Activated T-cell treated with anti-CD3 and anti-CD28 coated beads for 1 hour (primary cell): ENCODE measurements around the gene SP6.

Experiments used
- DNase-seq: peaks from one replicate; pipeline ENCODE4 v3.0.0-alpha.2; 2020; ENCODE audit warnings: low read depth

The SP6 gene

DNA sequence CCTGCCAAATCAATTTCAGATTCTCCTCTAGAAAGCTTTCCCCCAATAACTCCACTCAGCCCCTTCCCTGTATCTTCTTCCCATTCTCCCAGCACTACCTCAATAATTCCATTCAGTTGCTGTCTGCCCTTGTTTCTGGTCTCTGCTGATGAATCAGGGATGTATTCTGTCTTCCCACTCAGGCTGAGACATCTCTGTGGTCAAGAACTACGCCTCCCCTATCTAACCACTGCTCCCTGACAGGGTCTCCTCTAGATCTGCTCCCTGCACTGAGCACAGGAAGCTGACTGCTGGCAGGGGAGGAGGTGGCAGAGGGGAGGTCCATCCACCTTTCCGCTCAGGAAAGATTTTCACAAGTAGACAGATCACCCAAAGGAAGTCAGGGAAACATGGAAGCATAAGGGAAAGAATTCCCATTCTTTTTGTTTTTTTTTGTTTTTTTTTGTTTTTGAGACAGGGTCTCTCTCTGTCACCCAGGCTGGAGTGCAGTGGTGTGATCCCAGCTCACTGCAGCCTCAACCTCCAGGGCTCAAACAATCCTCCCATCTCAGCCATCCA, 28.1 kb upstream of the SP6 start:
- DNase-seq: no peak

DNA sequence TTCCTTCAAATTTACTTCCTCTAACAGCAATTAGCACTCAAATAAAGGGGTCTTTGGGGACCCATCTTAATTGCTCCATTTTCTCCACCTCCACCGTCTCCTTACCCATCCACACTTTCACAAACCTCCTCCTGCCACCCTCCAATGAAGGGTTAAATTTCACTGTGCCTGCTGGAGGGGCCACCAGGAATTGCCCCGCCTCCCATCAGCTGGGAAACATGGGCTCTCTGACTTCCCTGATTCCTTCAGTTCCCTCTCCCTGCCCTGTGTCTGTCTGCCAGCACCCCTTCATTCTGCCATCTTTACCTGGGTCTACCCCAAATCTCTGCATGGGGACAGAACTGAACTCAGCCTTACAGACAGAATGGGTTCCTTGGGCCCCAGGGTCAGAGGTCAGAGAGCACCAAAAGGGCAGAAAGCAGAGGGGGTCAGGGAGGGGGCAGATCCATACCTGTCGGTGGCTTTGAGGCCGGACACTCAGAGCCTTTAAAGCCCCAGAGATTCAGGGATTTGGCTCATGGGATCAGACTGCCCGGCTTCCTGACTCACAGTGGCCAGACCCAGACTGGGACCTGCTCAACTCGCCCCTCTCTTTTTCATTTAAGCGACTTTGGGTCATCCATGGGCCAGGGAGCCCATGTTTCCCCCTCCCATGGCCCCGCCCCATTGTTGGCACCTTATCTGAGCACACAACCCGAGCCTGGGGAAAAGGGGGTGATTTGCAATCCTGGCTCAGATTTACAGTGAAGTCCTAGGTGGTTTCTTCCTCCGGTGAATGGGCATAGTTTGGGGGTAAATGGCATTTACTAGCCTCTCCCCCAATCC, 27.5 kb upstream of the SP6 start:
- DNase-seq: no peak

DNA sequence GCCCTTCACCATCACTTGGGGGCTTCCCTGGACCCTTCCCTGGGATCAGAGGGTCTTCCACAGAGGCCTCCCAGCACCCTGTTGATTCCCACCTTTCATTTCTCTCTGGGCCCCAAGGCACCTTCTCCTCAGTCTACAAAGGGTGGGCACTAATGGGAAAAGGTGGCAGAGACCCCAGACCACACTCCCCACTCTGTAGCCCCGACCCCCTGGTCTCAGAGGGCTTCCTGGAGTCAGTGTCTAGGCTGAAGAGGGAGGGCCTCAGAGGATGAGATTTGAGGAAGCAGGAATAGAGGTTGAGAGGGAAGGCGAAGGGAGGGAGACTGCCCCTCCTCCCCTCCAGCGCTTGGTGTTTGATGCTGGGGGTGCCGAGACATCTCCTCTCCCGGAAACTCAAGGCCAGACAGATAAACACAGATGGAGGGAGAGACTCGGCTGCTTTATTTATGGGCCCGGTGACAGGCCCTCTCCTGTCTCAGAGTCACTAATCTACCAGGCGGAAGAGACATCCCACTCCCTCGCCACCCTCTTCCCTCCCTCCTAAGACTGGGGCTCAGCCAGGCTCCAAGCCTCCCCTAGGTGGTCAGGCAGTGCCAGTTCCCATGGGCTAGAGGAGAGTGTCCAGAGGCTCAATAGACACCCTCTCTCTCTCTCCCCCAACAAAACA, 26.5 kb upstream of the SP6 start:
- DNase-seq: no peak

DNA sequence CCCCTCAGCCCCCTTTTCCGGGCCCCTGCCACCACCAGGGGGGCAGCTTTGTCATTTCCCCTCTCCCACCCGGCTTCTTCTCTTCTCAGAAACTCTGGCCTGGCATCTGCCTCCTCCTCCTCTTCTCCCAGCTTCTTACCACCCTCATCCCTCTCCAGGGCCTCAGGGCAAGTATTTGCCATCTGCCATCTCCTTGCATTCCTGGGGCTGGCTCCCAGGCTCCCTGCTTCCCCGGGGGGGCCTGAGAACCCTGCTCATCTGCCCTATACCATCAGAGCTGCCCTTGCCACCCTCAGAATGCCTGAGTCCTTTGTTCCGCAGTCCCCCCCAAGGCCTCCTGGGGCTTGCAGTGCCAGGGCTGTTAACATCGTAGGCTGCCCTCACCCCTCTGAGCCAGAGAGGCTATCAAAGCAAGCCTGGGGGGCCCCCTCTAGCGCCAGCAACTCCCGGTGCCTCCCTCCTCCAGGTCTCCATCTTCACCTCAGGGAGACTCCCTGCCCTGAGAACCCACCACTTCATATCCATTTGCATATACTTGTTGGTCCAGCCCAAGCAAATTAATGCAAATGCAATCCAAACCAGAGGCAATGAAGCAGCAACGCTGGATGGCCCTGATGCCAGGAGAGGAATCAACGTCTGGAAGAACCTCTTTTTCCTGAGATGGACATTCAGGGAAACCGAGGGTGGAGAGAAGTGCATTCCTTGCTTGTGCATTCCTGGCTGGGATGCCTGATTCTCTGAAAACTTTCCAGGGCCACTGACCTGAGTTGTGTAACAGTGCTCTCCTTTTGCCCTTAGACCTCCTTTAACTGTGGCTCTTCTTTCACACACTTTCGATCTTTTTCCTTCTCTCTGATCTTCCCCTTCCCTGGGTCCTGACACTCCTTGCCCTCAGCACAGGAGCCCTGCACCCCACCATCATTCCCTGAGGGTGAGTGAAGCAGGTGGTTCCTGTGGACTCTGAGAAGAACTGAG, 24.3 kb upstream of the SP6 start:
- DNase-seq: no peak

DNA sequence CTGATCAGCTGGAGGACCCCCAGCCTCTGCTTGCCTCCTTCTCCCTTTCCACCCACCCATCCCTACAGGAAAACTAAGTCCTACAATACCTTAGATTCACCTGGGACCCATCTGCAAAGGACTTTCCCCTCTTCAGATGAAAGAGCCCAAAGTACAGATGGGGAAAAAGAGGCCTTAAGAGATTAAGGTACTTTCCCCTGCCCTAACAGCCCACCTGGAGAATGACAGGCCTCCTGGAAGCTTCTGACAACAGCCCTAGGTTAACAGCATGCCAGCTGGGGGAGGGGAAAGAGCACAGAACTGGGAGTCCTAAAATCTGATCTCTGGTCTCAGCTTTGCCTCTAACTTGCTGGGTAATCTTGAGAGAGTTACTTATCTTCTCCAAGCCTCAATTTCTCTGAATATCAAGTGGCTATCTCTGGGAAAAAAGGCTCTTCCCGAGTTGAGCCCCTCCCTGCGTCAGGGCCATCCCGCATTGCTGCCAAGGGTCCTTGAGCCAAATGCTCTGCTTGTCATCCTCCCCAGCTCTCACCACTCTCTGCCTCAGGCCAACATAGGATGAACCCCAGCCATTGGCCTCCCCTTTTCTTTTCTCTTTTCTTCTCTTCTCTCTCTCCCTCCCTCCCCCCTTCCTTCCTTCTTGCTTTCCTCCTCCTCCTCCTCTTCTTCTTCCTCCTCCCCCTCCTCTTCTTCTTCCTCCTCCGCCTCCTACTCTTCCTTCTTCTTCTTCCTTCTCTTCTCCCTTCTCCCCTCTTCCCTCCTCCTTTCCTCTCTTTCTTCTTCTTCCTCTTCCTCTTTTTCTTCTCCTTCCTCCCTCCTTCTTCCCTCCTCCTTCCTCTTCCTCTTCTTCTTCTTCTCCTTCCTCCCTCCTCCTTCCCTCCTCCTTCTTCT, 22.5 kb upstream of the SP6 start:
- DNase-seq: no peak

DNA sequence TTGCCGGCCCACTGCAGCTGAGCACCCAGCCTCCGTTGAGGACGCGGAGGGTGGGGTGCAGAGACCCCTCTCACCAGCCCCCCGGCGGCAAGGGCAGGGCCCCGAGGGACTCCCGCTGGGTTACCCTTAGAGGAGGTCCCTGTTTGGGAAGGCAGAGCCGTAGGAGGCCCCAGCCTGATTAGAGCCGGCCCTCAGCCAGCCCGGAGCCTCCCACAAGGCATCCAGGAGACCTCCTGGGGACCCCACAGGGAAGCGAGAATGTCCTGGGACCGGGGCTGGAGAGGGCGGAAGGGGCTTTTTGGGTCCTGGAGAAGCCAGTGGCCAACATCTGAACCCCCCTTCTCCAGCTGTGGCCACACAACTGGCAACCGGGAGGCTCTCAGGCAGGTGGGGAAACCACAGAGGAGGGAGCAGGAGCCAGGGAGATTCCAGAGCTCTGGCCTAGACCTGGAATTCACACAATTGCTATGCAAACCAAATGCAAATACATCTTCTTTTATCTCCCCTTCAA, 21.7 kb upstream of the SP6 start:
- no peak for DNase-seq

DNA sequence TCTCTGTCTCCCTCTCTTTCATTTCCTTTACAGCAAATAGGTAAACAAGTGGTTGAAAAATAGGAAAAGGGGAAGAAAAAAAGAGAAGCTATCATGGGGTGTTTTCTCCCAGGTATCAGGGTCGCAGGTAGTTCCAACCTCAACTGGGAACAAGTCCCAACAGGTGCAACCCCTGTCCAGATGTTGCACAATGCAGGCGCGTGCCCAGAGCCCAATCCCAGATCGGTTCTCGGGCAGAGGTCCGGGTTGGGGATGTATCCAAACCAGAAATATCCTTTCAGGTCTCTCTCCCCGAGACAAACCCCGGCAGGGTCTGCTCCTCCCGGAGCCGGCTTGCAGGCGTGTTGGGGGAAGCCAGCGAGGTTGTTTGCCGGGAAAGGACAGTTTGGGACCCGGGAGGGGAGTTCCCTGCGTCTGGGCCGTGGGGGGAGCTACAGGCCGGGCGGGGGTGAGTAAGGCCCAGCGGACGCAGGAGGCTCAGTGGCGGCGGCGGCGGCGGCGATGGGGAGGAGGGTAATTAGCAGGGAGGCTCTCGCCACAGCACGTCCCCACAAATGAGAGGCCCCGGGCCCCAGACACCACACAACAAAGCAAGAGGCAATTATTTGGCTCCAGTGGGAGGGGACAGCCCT, 21.2 kb upstream of the SP6 start:
- DNase-seq: no peak

DNA sequence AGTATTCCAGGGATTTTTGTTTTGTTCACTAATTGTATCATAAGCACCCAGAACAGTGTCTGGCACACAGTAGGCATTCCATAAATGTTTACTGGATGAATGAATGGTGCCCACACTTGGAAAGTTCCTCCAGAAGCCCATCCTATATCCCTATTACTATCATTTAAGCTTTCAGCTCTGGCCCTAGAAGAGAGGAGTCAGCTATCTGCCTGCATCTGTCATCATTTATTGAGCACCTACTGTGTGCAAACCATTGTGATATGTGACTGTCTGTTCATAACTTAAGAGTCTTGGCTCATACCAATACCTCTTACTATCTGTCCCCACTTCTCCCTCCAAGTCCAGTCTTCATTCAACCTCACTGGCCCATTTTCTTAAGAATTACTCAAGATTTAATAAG, 20.1 kb upstream of the SP6 start:
- no peak for DNase-seq

DNA sequence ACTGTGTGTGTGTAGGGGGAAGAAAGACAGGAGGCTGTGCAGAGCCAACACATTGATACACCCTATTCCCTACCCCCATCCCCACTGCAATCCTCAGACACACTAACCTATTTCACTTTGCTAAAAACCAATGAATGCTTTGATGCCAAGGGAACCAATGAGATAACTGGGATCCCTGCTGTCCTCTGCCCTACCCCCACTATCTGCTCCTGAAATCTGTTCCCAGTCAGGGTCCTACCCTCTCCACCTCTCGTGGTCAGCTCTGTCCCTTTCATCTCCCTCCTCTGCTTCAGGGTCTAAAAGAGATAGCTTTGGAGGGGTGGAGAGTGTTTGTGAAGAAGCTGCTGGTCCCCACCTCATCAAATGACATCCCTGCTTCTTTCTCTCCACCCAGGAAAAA, 19.1 kb upstream of the SP6 start:
- no peak for DNase-seq

DNA sequence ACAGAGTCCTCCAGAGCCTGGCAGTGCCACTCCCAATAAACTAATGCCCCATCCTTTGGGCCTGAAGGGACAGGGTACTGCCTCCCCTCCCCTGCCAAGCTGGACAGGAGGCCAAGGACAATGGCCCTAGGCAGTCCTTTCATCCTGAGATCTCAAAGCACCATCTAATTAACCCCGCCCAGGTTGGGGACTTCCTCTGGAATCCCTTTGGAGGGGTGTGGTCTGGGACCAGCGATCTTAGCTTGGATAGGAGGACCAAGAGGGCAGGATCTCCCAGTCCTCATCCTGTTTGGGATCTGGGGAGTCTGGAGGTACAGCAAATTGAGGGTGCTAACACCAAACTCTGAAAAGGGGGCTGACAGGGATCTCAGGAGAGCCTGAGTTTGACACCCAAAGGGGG, 18.2 kb upstream of the SP6 start:
- DNase-seq: no peak

DNA sequence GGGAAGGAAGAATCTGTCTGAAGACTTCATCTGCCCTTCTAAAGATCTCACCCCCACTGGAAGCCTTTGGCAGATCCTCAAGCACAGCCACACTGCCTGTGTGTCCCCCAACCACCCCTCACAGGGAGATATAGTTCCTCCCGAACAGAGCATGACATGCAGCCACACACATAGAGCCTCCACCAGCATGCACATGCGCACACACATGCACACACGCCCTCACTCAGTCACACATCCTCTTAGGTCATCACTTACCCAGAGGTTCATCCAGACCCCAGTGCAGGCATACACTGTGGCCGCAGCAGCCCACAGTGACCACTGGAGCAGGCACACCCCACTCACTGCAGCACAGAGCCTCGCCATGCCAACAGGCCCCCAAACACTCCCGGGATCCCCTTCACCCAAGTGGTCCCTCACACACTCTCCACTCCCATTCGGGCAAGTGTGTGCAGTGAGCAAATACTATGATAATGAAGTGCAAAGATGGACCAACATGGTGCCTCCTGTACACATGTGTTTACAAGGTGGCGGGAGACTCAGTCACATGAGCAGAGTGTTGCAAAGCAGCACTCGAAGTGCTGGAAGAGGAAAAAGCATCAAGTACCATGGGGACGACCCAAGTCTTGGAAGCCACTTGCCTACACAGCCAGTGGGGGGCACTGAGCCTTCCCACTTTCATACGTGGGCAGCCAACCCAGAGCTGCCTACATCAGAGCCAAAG, 17.0 kb upstream of the SP6 start:
- no peak for DNase-seq

DNA sequence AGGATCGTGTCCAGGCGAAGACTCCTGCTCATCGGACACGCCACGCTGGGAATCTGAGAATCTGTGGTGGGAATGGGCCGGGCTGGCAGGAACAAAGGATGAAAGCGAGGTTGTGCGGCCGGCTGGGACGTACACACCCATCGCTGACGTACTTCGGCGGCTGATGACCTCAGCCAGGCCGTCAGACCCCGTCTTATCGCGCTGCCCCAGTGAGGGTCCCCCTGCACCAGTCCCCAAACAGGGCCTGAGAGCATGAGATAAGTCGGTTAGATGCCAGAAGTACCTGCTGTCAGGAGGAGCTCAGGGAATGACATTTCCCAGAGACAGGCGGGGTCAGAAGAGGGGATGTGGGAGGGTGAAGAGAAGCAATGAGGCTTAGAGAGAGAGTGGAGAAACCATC, 16.0 kb upstream of the SP6 start:
- DNase-seq: no peak

DNA sequence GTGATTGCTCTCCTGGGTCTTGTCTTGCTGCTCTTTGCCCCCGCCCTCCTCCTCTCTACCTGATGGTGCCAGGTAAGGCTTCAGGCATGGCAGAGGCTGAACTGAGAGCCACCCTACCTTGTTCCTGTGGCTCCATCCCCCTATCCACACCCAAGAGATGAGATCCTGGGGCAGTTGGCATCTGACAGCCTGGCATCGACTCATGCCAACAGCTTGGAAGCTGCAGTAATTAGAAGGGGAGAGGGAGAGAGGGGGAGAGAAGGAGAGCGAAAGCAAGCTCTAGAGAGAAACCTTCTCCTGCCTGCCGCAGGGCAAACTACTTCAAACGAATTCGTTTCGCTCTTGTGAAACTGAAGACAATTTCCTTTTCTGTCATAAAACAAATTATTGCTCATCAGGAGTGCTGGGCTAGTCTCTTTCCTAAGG, 13.8 kb upstream of the SP6 start:
- DNase-seq: no peak

DNA sequence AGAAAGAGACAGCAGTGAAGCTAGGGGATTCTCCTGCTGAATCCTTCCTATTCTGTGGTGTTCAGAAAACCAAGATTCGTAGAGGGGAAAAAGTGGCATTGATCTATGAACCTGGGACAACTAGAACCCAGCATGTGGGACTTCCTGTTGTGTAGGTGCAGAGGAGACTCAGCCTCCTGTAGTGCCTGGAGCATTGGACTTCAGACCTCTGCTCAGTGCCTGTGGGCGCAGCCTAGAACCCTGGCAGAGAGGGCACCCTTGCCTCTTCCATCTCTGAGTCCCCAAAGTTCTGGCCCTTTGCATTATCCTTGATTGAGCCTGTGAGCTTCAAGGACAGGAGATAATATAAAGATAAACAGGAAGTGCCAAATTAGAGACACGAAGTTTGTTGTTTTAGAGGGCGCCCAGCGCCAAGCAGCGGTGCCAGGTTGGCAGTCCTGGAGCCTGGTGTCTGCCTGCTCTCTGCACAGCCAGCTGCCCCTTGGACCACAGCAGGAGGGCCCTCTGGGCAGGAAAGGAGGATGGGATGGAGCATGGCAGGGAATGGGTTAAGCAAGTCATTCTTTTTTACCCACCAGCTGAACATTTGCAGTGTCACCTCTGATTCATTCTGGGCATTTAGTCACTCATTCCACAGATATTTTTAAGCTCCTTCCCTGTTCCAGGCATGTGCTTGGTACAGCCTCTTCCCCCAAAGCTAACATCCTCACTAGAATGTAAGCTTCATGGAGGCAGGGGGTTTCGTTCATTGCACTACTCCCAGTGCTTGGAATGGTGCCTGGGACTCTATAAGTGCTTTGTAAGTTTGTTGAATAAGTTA, 11.9 kb upstream of the SP6 start:
- no peak for DNase-seq

DNA sequence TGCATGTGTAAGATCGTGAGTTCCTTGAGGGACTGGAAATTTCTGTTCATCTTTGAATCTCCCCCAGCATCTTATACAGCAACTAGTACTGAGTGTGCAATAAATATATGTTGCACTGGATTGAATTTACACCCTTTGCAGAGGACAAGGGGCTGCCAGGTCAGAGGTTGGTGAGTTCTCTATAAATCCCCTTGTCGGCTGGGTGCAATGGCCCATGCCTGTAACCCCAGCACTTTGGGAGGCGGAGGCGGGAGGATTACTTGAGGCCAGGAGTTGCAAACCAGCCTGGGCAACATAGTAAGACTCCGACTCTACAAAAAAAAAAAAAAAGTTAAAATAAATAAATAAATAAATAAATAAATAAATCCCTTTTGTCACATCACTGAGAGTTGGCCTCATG, 9.4 kb upstream of the SP6 start:
- DNase-seq: no peak

DNA sequence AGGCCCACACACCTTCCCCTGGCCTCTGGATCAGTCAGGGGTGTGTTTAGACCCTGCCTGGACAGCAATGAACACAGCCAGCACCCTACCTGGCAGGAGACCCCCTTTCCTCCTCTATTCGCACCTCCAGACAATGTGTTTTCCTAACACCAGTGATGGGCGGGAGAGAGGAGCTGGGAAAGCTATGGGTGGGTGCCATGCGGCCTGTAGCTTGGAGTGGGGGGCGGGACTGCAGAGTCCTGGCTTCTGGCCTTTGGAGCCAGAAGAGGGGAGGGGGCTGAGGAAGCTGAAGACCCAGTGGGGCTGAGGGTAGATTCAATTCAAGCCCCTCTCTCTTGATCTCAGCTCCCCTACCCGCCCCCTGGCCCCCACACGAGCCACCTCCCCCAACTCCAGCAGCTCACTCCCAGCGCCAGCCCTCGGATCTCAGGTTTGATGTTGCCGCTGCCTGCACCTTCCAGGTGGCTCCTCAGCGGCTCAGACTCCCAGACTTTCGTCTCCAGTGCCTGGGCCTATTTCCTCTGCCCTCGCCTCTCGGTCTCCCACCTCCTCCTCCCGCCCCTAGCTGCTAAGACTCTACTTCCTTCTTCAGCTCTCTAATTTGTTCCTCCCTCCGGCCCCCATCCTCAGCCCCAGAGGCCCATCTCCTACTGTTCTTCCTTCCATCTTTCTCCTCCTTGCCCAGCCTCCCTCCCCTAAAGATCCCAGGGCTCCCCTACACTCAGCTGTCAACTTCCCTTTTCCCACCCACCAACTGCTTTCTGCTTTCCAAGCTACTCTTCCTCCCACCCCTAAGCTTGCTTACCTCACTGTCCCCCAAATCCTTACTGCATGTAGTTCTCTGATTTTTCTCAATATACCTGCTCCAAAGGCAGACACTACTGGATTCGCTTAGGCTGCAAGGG, 6.8 kb upstream of the SP6 start:
- DNase-seq: no peak

DNA sequence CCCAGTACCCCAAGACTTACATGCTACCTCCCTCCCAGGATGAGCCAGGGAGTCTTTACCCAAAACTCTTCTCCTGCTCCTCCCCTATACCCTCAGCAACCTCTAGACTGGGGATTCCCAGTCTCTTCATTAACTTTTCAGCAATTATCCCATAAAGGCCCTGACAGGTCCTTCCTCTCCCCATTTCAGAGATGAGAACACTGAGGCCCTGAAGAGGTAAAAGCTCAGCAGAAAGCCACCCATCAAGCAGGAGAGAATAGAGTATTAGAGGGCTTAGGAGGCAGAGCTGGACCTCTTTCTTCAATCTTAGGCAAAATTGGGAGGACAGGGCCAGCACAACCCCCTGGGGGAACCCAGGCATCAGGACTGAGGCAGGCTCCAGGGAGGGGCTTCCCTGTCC, 5.9 kb upstream of the SP6 start:
- DNase-seq: no peak

DNA sequence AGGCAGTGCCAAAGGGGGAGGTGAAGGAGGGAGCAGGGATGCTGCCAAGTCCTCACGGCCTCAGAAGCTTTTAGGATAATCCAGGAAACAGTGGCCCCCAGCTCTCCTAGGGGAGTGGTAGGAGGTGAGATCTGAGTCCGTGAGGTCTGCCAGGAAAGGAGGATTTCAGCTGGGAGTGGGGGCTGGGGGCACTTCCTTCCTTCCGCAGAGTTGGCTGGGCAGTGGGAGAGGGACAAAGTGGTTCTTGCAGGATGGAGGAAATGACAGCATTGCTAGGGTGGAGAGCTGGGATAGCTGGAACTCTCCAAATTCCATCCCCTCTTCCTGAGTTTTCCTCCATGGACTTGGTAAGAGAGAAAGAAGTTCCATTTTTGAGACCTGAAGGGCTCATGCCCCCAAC, 4.8 kb upstream of the SP6 start:
- DNase-seq: no peak
